ENCODE results near the gene DPF3. TPM values are rescaled to one million over a fixed set of nuclear protein-coding genes. Genes with fewer than 3 reads are reported as not detected.

DPF3 gene
- total and polyA plus RNA-seq, 4 donors = 0.17 to 3.9 (median 0.52) TPM

DNA sequence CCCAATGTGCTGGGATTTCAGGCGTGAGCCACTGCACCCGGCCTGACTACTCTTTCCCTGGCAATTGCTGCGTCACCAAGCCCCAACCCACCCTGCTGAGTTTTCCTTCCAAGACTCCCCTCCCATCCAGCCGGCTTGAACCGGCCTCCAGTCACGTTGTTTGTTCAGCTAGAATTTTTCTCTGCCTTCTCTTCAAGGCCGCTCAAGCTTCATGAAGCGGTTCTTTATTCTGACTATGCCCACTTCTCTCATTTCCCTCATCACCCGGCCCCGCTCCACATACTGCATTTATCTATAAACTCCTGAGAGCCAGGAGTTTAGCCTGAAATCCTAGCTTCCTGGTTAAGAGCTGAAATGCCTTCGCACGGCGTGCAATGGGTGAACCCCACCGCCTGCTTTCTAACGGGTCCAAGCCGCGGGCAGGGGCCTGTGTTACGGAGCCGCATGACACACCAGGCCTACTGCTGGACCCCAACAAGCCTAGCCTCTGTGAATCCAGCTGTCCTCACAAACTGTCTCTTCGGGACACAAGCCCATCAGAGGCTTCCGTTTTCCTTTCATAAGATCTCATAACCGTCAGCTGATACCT, 31.4 kb upstream of the DPF3 start:
- H3K9ac ChIP-seq (ENCODE audit: insufficient read depth in 1 of 2, low read length in 2 of 2) = peak overlapping the region in 1 of 2 donors; percentile 95

DNA sequence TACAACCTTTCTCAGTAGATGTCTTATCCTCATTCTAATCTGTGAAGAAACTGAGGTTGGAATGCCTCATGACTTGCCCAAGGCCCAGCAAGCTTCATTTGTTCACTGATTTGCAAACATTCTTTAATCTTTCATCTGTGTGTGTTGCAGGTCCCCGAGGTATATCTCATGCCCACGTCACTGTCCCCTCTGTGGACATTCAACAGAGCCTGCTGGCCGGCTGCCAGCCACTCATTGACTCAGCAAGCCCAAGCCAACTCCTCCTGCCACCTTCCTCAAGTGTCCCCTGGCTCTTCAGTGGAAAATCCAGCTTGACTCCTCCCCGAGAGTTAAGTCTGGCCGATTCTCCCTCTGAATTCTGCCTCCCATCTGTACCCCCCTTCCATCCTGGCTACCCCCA, 30.4 kb upstream of the DPF3 start:
- ATAC-seq (ENCODE audit: insufficient read depth, low FRiP score) = no peak
- Histone ChIP-seq H3K9ac (ENCODE audit: insufficient read depth in 1 of 2, low read length in 2 of 2) (no peak overlapping the region), H3K27me3 (ENCODE audit: control insufficient read depth in 3 of 3, insufficient read depth in 3 of 3, low read length in 2 of 3) (no peaks in the 10 kb centered on the region), H3K4me1 (ENCODE audit: control insufficient read depth in 5 of 5, insufficient read depth in 5 of 5, low read length in 5 of 5) (peaks cover 0 to 9% (median 2%) of the 10 kb centered on the region in 5 donors), H3K36me3 (ENCODE audit: control insufficient read depth in 4 of 4, insufficient read depth in 4 of 4, low read length in 4 of 4) (no peaks in the 10 kb centered on the region), H3K27ac (ENCODE audit: low read depth in 1 of 2, low read length in 1 of 2) (no peak overlapping the region), H3K9me3 (ENCODE audit: control insufficient read depth in 4 of 4, insufficient read depth in 3 of 4, low read length in 3 of 4) (no peaks in the 10 kb centered on the region), H3K4me3 (no peak overlapping the region)
- TF ChIP-seq, protein P1, sequence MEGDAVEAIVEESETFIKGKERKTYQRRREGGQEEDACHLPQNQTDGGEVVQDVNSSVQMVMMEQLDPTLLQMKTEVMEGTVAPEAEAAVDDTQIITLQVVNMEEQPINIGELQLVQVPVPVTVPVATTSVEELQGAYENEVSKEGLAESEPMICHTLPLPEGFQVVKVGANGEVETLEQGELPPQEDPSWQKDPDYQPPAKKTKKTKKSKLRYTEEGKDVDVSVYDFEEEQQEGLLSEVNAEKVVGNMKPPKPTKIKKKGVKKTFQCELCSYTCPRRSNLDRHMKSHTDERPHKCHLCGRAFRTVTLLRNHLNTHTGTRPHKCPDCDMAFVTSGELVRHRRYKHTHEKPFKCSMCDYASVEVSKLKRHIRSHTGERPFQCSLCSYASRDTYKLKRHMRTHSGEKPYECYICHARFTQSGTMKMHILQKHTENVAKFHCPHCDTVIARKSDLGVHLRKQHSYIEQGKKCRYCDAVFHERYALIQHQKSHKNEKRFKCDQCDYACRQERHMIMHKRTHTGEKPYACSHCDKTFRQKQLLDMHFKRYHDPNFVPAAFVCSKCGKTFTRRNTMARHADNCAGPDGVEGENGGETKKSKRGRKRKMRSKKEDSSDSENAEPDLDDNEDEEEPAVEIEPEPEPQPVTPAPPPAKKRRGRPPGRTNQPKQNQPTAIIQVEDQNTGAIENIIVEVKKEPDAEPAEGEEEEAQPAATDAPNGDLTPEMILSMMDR (IDR thresholded peaks at IDR 0.05; ENCODE audit: control extremely low read depth, extremely low read depth) = no peak
- 56 to 70% methylated on average over 5 of the region's 5 CpGs for WGBS, 2 donors
- DNase-seq = peak; percentile 47 to 66 (median 54)

More for the DNA sequence above, 31.4 kb upstream of the DPF3 start:
- TF ChIP-seq, protein P1 (IDR thresholded peaks at IDR 0.05; ENCODE audit: control extremely low read depth, extremely low read depth) = no peak
- Histone ChIP-seq H3K27me3 (ENCODE audit: control insufficient read depth in 3 of 3, insufficient read depth in 3 of 3, low read length in 2 of 3) (no peaks in the 10 kb centered on the region), H3K27ac (ENCODE audit: low read depth in 1 of 2, low read length in 1 of 2) (peak overlapping the region in 1 of 2 donors; percentile 21), H3K4me3 (no peak overlapping the region), H3K4me1 (ENCODE audit: control insufficient read depth in 5 of 5, insufficient read depth in 5 of 5, low read length in 5 of 5) (peaks cover 0 to 9% (median 2%) of the 10 kb centered on the region in 5 donors), H3K9me3 (ENCODE audit: control insufficient read depth in 4 of 4, insufficient read depth in 3 of 4, low read length in 3 of 4) (no peaks in the 10 kb centered on the region), H3K36me3 (ENCODE audit: control insufficient read depth in 4 of 4, insufficient read depth in 4 of 4, low read length in 4 of 4) (no peaks in the 10 kb centered on the region)
- ATAC-seq (ENCODE audit: insufficient read depth, low FRiP score) (no peak), DNase-seq (peak; percentile 37 to 72 (median 49))
- WGBS, 2 donors = 74 to 89% methylated on average over 22 of the region's 22 CpGs

DNA sequence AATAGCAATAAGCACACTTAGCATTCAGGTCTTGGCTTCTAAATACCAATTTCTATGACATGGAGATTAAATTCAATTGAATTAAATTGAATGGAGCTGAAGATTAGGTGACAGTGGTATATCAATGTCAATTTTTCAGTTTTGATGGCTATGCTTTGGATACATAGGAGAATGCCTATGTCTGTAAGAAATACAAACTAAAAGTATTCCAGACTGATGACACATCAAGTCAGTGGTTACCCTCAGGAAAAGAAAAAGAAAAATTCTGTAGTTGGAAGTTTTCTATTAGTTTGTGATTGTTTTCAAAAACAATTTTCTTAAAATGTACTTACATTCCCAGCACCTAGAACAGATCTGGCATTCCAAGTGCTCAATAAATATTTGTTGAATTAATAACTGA, 27.5 kb upstream of the DPF3 start:
- TF ChIP-seq, protein P1 (IDR thresholded peaks at IDR 0.05; ENCODE audit: control extremely low read depth, extremely low read depth) = no peak
- Histone ChIP-seq H3K4me1 (ENCODE audit: control insufficient read depth in 5 of 5, insufficient read depth in 5 of 5, low read length in 5 of 5) (peaks cover 0 to 14% (median 9%) of the 10 kb centered on the region in 5 donors), H3K27me3 (ENCODE audit: control insufficient read depth in 3 of 3, insufficient read depth in 3 of 3, low read length in 2 of 3) (no peaks in the 10 kb centered on the region), H3K36me3 (ENCODE audit: control insufficient read depth in 4 of 4, insufficient read depth in 4 of 4, low read length in 4 of 4) (no peaks in the 10 kb centered on the region), H3K9ac (ENCODE audit: insufficient read depth in 1 of 2, low read length in 2 of 2) (no peak overlapping the region), H3K4me3 (no peak overlapping the region), H3K27ac (ENCODE audit: low read depth in 1 of 2, low read length in 1 of 2) (no peak overlapping the region), H3K9me3 (ENCODE audit: control insufficient read depth in 4 of 4, insufficient read depth in 3 of 4, low read length in 3 of 4) (no peaks in the 10 kb centered on the region)
- no peak for DNase-seq
- no peak for ATAC-seq (ENCODE audit: insufficient read depth, low FRiP score)

DNA sequence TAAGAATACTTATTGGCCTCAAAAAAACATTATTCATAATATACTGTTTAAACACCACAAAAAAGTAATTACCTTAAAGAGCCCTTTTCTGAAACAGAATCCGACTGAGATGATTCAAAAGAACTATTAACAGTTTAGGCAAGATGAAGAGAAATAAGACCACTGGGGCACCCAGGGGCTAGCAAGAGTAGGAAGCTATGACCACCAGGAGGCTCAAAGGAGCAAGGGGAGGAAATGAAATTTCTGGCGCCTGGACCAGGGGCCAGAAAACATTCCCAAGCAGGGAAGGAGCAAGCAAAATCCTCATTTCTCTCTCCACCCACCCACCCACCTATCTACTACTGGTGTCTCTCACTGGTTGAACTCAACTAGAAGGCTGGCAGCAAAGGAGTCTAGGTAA, 26.1 kb upstream of the DPF3 start:
- H3K27ac ChIP-seq (ENCODE audit: low read depth in 1 of 2, low read length in 1 of 2) = no peak overlapping the region
- DNase-seq (no peak), ATAC-seq (ENCODE audit: insufficient read depth, low FRiP score) (no peak)
- no peaks in the 10 kb centered on the region for H3K36me3 ChIP-seq (ENCODE audit: control insufficient read depth in 4 of 4, insufficient read depth in 4 of 4, low read length in 4 of 4)
- TF ChIP-seq, protein P1 (IDR thresholded peaks at IDR 0.05; ENCODE audit: control extremely low read depth, extremely low read depth) = no peak
- no peak overlapping the region for H3K4me3 ChIP-seq
- 72% methylated on average over 2 of the region's 2 CpGs for WGBS, 2 donors
- H3K4me1 ChIP-seq (ENCODE audit: control insufficient read depth in 5 of 5, insufficient read depth in 5 of 5, low read length in 5 of 5) = peaks cover 0 to 10% (median 4%) of the 10 kb centered on the region in 5 donors
- H3K9ac ChIP-seq (ENCODE audit: insufficient read depth in 1 of 2, low read length in 2 of 2) = no peak overlapping the region
- no peaks in the 10 kb centered on the region for H3K27me3 ChIP-seq (ENCODE audit: control insufficient read depth in 3 of 3, insufficient read depth in 3 of 3, low read length in 2 of 3)
- H3K9me3 ChIP-seq (ENCODE audit: control insufficient read depth in 4 of 4, insufficient read depth in 3 of 4, low read length in 3 of 4) = no peaks in the 10 kb centered on the region

Measured in lung (tissue), 12 donors.